ENCODE data around the gene MARVELD2.
A peak's percentile ranks its signal among the peaks of the same experiment; 100 is the strongest.
"Not testable (repeated sequence)": the region's sequence is repeated elsewhere in the genome, so short reads cannot be mapped to it uniquely, and the experiment has no call there.

The MARVELD2 gene

GRCh38 chr5:69450527-69450926 lies 35.6 kb downstream of the MARVELD2 start:
- not testable (repeated sequence) for DNase-seq

- no peak for DNase-seq
Observed at GRCh38 chr5:69451941-69452647, 37.2 kb downstream of the MARVELD2 start.

GRCh38 chr5:69453487-69453886 lies 38.6 kb downstream of the MARVELD2 start:
- DNase-seq = not testable (repeated sequence)

- DNase-seq = no peak
Observed at GRCh38 chr5:69454460-69455249, 39.7 kb downstream of the MARVELD2 start.

- DNase-seq = not testable (repeated sequence)
Observed at GRCh38 chr5:69455428-69455988, 40.6 kb downstream of the MARVELD2 start.

- no peak for DNase-seq
Observed at GRCh38 chr5:69462170-69462569, 47.3 kb downstream of the MARVELD2 start.

- not testable (repeated sequence) for DNase-seq
Observed at GRCh38 chr5:69466375-69466774, 51.5 kb downstream of the MARVELD2 start.

GRCh38 chr5:69467442-69468225 lies 52.7 kb downstream of the MARVELD2 start:
- DNase-seq = no peak

- no peak for DNase-seq
Observed at GRCh38 chr5:69468631-69469030, 53.7 kb downstream of the MARVELD2 start.

- not testable (repeated sequence) for DNase-seq
Observed at GRCh38 chr5:69471516-69471915, 56.6 kb downstream of the MARVELD2 start.

- DNase-seq = not testable (repeated sequence)
Observed at GRCh38 chr5:69472535-69473143, 57.7 kb downstream of the MARVELD2 start.

GRCh38 chr5:69477170-69477569 lies 62.3 kb downstream of the MARVELD2 start:
- no peak for DNase-seq

GRCh38 chr5:69478296-69478695 lies 63.4 kb downstream of the MARVELD2 start:
- not testable (repeated sequence) for DNase-seq

GRCh38 chr5:69484891-69485290 lies 70.0 kb downstream of the MARVELD2 start:
- DNase-seq = no peak

- no peak for DNase-seq
Observed at GRCh38 chr5:69485471-69485870, 70.6 kb downstream of the MARVELD2 start.

- DNase-seq = no peak
Observed at GRCh38 chr5:69489246-69489645, 74.3 kb downstream of the MARVELD2 start.

GRCh38 chr5:69491027-69491426 lies 76.1 kb downstream of the MARVELD2 start:
- DNase-seq = no peak

GRCh38 chr5:69491838-69492390 lies 77.0 kb downstream of the MARVELD2 start:
- no peak for DNase-seq

GRCh38 chr5:69492391-69492922 lies 77.5 kb downstream of the MARVELD2 start, which contains the start of gene OCLN:
Gene OCLN, plus strand, starts transcription at chr5:69492790. Its CDS starts 11,455 bp downstream, at chr5:69504245.
- DNase-seq = peak; percentile 77

GRCh38 chr5:69492923-69493395 lies 78.0 kb downstream of the MARVELD2 start:
- DNase-seq = peak; percentile 25

- peak; percentile 20 for DNase-seq
Observed at GRCh38 chr5:69493396-69494133, 78.6 kb downstream of the MARVELD2 start.
